GM18517 (cell line): ENCODE data around the gene NR3C2.
"Not testable (repeated sequence)": the region's sequence is repeated elsewhere in the genome, so short reads cannot be mapped to it uniquely, and the experiment has no call there.

Source experiments
- ATAC-seq: cut with Tn5 transposase; IDR thresholded peaks from one replicate; pipeline ENCODE4 v1.9.1; 2021; ENCODE audit warnings: mild to moderate bottlenecking, moderate library complexity; ENCODE audit not compliant: unreplicated experiment

NR3C2 gene

GRCh38 chr4:148173397-148174017 is 268.7 kb downstream of the NR3C2 start:
- ATAC-seq = no peak

GRCh38 chr4:148171596-148171995 is 270.6 kb downstream of the NR3C2 start:
- ATAC-seq = no peak

DNA sequence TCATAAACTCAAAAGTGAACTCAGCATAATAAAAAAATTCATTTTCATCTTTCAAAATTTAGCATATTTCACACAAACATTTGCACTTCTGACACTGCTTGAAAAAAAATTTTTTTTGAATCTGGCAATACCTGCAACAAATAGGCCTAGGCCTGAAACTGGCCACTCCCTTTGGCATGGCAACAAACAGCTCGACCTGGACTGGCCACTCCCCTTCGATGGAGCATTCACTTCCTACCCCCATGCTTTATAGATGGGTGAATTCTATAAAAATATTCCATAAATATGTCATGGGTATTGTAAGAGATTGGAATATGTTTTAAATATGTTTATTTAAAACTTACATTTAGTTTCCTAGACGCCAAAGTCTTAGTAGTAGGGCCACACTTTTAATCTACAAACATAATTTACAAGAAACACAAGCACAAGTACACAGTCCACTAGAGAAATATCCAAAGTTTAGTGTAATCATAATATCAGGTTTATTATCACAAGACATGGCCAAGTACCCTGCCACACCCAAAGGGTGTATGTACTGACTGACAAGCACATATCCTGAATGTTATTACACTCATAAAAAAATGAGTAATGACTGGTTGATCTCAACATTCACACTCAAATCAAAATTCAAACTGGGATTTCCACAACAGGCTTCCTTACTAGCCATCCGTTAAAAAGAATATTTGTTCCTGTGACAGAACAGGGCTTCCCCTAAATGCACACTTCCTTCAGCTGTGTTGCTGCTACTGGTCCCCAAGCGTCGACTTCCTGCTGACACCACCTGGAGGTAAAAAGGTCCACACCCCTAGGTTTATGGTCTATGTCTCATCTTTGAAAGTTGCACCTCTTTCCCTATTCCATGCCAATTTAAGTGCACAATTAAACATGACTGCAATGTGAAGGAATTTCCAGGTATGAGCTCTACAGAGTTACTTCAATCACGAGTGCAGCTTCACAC is 271.5 kb downstream of the NR3C2 start:
- no peak for ATAC-seq

DNA sequence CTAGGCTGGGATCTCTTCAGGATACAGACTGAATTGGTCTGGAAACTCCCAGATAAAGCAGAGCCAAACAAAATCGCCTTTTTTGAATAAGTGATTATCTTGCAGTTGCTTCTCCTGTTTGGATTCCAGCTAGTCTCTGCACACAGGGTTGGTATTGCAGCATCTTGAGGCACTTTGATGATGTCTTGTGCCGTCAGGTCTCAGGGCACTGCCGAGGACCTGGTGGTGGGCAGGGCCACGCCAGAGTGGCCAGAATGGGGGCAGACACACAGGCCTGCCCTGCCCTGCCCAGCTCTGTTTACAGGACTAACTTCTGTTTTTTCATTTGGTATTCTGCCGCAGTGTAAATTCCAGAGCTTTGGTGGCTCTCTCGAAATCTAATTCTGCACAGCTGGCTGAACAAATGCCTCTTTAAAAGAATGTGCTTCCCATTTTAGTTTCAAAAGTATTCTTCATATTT is 276.1 kb downstream of the NR3C2 start:
- no peak for ATAC-seq

DNA sequence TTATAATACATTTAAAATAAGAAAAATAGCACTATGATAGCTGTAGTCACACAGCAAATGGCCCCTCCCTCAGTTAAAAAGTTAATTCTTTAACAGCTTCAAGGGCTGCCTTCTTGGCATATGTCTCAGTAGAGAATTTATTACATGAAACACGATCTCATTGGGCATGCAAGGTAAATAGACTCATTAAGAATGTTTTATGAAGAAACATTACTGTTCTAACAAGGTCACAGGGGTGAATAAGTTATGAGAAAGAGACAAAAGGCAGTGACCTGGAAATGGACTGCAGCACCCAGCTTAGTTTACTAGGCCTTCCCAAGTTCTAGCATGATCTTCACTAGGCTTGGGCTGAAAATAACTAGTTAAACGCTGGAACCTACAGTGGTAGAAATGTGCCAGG is 277.7 kb downstream of the NR3C2 start:
- no peak for ATAC-seq

GRCh38 chr4:148162991-148163390 is 279.2 kb downstream of the NR3C2 start:
- ATAC-seq = no peak

DNA sequence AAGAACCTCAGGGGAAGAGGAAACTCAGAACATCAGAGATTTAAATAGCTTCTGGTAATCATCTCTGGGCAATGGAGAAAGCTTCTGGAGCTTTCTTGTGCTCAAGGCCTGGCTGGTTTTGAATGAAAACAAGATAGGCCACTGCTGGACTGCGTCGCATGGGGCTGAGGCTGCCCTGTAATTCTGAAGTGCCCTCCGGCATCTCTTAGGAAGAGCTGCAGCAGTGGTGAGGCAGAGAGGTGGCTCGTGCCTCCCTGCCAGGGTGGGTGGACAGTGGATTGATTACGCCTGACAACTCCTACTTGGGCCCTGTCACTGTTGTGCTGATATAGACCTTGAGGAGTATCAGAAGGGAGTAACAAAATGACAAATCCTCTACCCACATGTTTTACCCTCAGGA is 279.7 kb downstream of the NR3C2 start:
- no peak for ATAC-seq

DNA sequence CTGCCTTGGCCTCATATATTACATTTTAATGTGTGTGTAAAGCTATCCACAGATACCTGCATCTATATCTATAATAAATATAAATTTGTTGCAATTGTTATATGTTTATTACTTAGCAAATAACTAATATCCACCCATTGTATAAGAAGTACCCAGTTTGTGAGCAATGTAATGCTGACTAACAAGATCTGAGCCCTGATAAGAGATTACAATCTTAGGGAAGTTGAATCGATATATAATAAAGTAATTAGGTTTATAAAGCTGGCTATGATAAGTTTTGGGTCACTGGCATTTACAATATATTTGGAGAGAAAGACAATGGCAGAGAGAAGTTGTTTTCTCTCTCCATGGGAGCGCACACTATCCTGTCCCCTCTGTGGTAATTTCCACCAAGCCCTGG is 280.6 kb downstream of the NR3C2 start:
- no peak for ATAC-seq

- ATAC-seq = no peak
Measured at GRCh38 chr4:148159793-148160192, 282.4 kb downstream of the NR3C2 start.

- ATAC-seq = no peak
Measured at GRCh38 chr4:148154769-148155168, 287.4 kb downstream of the NR3C2 start.

DNA sequence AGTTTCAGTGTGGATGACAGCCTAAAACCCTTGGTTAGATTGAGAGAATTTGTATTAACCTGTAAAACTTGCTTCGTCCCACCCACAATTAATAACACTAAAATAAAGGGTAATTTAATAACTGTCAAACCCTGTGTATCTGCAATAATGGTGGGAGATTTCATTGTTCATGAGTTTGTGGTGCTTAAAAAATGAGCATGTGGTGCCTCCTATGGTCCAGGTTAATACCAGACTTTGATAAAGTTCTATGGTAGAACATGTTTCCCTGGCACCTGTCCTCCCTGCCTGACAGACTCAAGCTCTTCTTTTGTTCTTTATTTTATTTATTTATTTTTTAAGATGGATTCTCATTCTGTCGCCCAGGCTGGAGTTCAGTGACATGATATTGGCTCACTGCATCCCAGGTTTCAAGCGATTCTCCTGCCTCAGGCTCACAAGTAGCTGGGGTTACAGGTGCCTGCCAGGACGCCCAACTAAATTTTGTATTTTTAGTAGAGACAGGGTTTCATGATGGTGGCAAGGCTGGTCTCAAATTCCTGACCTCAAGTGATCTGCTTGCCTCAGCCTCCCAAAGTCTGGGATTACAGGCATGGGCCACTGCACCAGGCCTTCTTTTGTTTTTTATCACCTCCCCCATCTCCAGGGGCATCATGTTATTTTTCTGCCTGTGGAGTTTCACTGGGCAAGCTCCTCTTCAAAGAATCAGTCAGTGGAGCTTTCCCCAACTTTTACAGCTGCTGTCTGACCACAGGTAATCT is 289.2 kb downstream of the NR3C2 start:
- no peak for ATAC-seq

DNA sequence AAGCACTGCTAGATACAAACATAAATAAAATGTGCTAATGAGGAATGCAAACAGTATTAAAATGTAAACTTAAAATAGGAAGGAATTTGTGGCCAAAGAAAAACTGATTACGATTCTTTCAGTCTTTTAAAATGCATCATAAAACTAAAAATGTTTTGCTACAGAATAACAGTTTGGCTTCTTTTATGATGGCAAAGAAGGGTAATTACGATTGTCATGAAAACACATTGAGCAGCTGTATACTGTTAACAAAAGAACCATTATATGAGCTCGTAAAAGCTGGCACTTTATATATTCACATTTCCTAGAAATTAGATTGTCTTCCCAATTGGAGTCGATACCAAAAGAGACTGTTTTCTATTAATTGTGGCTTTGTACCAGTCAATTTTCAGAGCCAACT is 290.4 kb downstream of the NR3C2 start:
- no peak for ATAC-seq

DNA sequence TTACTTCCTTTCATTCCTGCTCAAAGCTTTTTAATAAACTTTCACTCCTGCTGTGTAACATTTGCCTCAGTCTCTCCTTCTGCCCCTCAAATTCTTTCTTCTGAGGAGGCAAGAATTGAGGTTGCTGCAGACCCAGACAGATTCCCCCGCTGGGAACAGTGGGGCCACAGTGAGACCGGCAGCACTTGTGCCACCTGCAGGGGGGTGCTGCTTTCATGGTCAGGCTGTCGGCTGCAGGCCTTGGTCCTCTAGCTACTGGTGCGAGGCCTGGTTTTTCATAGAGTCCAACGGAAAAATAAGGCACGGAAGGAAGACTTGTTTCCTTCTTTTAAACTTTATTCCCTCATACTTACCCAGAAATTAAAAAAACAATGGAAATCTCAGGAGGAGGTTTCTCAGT is 296.7 kb downstream of the NR3C2 start:
- ATAC-seq = no peak

- no peak for ATAC-seq
Measured at GRCh38 chr4:148143174-148143573, 299.0 kb downstream of the NR3C2 start.

DNA sequence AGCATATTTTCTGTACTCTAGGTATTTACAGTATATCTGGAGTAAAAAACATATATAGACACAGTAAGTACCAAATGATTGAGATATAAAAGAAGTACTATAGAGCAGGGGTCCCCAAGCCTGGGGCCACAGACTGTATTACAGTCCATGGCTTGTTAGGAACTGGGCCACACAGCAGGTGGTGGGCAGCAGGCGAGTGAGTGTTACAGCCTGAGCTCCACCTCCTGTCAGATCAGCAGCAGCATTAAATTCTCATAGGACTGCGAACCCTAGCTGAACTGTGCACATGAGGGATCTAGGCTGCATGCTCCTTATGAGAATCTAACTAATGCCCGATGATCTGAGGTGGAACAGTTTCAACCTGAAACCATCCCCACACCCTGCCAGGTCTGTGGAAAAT is 300.7 kb downstream of the NR3C2 start:
- no peak for ATAC-seq

- no peak for ATAC-seq
Measured at GRCh38 chr4:148126825-148127224, 315.4 kb downstream of the NR3C2 start.

GRCh38 chr4:148124512-148124911 is 317.7 kb downstream of the NR3C2 start:
- no peak for ATAC-seq

GRCh38 chr4:148123161-148123560 is 319.1 kb downstream of the NR3C2 start:
- not testable (repeated sequence) for ATAC-seq

- no peak for ATAC-seq
Measured at GRCh38 chr4:148120216-148120615, 322.0 kb downstream of the NR3C2 start.

- ATAC-seq = no peak
Measured at GRCh38 chr4:148118633-148119032, 323.6 kb downstream of the NR3C2 start.

DNA sequence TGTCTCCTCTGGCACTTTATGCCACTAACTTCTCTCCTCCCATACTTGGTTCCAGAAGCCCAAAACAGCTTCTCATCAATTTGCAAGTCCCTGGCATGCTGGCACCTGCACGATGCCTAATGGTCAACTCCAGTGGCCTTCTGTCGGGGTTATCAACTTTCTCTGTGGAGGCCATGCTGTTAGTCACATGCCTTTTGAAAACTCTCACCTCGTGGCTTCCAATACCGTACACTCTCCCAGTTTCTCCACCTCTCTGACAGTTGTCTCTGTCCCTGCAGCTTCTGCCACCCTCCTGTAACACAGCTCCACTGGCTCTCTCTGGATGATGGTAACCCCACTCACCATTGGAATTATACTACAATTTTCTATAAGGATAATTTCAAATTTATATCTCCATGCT is 324.0 kb downstream of the NR3C2 start:
- ATAC-seq = no peak
